ENCODE data around the gene FSTL5. TPM values are rescaled to one million over a fixed set of nuclear protein-coding genes. Genes with fewer than 3 reads are reported as not detected.

FSTL5 gene
- total RNA-seq, 1 experiment from 2014 or later, result 0.55 TPM

DNA sequence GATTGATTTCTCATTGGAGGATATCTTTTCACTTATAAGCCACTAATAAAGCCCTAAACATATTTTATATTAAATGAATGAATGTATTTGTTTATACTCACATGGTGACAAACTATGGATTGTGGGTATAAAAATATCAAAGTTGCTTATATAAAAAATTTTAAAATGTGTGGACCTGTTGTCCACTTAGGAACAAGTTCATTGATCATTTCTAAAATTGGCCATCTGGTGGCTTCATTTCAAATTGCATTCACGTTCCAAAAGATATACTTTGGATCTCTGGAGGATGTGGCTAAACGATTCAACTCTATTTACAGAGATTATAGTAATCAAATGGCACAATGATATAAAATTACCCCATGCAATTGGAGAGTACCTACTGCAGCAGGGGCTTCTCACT lies 32.5 kb downstream of the FSTL5 start:
- no peaks in the 10 kb centered on the region for H3K27me3 Mint-ChIP-seq (ENCODE audit: low read depth)
- CTCF ChIA-PET, result no interaction called here
- POLR2A ChIA-PET, result no interaction called here

GRCh38 chr4:162126729-162127128 lies 37.1 kb downstream of the FSTL5 start:
- POLR2A ChIA-PET, result interaction anchor here (1.6 kb wide), 1 partner anchor 10 kb away, joined by 3 read pairs; no protein-coding TSS in a partner anchor
- ATAC-seq, result peak; percentile 53; the same call in 1 of the 2 replicates
- Mint-ChIP-seq H3K4me1 (peaks cover 19% of the 10 kb centered on the region), H3K27ac (peak overlapping the region; percentile 69), H3K36me3 (no peaks in the 10 kb centered on the region), H3K4me3 (no peak overlapping the region), H3K27me3 (ENCODE audit: low read depth) (no peaks in the 10 kb centered on the region), H3K9me3 (no peaks in the 10 kb centered on the region)
- CTCF ChIA-PET, result no interaction called here
- TF ChIP-seq ETV6 (CRISPR knock-in tag; IDR thresholded peaks at IDR 0.05) (no peak), SOX15 (CRISPR knock-in tag; IDR thresholded peaks at IDR 0.05) (no peak), E2F4 (CRISPR knock-in tag; IDR thresholded peaks at IDR 0.05; ENCODE audit: borderline replicate concordance, low read depth) (no peak)
- TF ChIP-seq, protein P1, sequence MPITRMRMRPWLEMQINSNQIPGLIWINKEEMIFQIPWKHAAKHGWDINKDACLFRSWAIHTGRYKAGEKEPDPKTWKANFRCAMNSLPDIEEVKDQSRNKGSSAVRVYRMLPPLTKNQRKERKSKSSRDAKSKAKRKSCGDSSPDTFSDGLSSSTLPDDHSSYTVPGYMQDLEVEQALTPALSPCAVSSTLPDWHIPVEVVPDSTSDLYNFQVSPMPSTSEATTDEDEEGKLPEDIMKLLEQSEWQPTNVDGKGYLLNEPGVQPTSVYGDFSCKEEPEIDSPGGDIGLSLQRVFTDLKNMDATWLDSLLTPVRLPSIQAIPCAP (CRISPR knock-in tag; IDR thresholded peaks at IDR 0.05), result no peak
- TF ChIP-seq, protein P2, sequence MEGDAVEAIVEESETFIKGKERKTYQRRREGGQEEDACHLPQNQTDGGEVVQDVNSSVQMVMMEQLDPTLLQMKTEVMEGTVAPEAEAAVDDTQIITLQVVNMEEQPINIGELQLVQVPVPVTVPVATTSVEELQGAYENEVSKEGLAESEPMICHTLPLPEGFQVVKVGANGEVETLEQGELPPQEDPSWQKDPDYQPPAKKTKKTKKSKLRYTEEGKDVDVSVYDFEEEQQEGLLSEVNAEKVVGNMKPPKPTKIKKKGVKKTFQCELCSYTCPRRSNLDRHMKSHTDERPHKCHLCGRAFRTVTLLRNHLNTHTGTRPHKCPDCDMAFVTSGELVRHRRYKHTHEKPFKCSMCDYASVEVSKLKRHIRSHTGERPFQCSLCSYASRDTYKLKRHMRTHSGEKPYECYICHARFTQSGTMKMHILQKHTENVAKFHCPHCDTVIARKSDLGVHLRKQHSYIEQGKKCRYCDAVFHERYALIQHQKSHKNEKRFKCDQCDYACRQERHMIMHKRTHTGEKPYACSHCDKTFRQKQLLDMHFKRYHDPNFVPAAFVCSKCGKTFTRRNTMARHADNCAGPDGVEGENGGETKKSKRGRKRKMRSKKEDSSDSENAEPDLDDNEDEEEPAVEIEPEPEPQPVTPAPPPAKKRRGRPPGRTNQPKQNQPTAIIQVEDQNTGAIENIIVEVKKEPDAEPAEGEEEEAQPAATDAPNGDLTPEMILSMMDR (IDR thresholded peaks at IDR 0.05), result no peak
- DNase-seq (ENCODE audit: low spot score), result no peak

More for the DNA sequence above, 32.5 kb downstream of the FSTL5 start:
- DNase-seq (ENCODE audit: low spot score) (no peak), ATAC-seq (no peak)
- TF ChIP-seq, protein P2 (IDR thresholded peaks at IDR 0.05), result 0 out of 2 replicates have a peak, but pooled peaks have one; percentile 16
- no peak for TF ChIP-seq ZNF416 (CRISPR knock-in tag; IDR thresholded peaks at IDR 0.05)
- 0 out of 2 replicates have a peak overlapping the region, but pooled peaks have one; percentile 65 for H3K27ac Mint-ChIP-seq
- peaks cover 18% of the 10 kb centered on the region for H3K4me1 Mint-ChIP-seq
- H3K4me3 Mint-ChIP-seq, result no peak overlapping the region
- no peaks in the 10 kb centered on the region for H3K36me3 Mint-ChIP-seq
- no peaks in the 10 kb centered on the region; the same call in 1 of the 2 replicates for H3K9me3 Mint-ChIP-seq

GRCh38 chr4:162117051-162117450 lies 46.7 kb downstream of the FSTL5 start:
- Mint-ChIP-seq H3K27ac (peak overlapping the region; percentile 47; the same call in 1 of the 2 replicates), H3K36me3 (no peaks in the 10 kb centered on the region), H3K4me1 (peaks cover 50% of the 10 kb centered on the region), H3K27me3 (ENCODE audit: low read depth) (no peaks in the 10 kb centered on the region), H3K4me3 (peak overlapping the region; percentile 40), H3K9me3 (no peaks in the 10 kb centered on the region)
- TF ChIP-seq EMX1 (CRISPR knock-in tag; IDR thresholded peaks at IDR 0.05) (no peak), RELA (CRISPR knock-in tag; IDR thresholded peaks at IDR 0.05; ENCODE audit: borderline replicate concordance) (no peak), ZNF121 (CRISPR knock-in tag; IDR thresholded peaks at IDR 0.05) (no peak), ETV6 (CRISPR knock-in tag; IDR thresholded peaks at IDR 0.05) (no peak), ZNF317 (CRISPR knock-in tag; IDR thresholded peaks at IDR 0.05; ENCODE audit: borderline replicate concordance, low read depth) (no peak)
- TF ChIP-seq, protein P3, sequence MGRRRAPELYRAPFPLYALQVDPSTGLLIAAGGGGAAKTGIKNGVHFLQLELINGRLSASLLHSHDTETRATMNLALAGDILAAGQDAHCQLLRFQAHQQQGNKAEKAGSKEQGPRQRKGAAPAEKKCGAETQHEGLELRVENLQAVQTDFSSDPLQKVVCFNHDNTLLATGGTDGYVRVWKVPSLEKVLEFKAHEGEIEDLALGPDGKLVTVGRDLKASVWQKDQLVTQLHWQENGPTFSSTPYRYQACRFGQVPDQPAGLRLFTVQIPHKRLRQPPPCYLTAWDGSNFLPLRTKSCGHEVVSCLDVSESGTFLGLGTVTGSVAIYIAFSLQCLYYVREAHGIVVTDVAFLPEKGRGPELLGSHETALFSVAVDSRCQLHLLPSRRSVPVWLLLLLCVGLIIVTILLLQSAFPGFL (CRISPR knock-in tag; IDR thresholded peaks at IDR 0.05; ENCODE audit: borderline replicate concordance), result no peak
- TF ChIP-seq, protein P4, sequence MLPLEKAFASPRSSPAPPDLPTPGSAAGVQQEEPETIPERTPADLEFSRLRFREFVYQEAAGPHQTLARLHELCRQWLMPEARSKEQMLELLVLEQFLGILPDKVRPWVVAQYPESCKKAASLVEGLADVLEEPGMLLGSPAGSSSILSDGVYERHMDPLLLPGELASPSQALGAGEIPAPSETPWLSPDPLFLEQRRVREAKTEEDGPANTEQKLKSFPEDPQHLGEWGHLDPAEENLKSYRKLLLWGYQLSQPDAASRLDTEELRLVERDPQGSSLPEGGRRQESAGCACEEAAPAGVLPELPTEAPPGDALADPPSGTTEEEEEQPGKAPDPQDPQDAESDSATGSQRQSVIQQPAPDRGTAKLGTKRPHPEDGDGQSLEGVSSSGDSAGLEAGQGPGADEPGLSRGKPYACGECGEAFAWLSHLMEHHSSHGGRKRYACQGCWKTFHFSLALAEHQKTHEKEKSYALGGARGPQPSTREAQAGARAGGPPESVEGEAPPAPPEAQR (CRISPR knock-in tag; IDR thresholded peaks at IDR 0.05), result no peak
- TF ChIP-seq, protein P5, sequence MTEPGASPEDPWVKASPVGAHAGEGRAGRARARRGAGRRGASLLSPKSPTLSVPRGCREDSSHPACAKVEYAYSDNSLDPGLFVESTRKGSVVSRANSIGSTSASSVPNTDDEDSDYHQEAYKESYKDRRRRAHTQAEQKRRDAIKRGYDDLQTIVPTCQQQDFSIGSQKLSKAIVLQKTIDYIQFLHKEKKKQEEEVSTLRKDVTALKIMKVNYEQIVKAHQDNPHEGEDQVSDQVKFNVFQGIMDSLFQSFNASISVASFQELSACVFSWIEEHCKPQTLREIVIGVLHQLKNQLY (CRISPR knock-in tag; IDR thresholded peaks at IDR 0.05), result no peak
- no peak for DNase-seq (ENCODE audit: low spot score)
- POLR2A ChIA-PET, result interaction anchor here (0.9 kb wide), 1 partner anchor 9 kb away, joined by 3 read pairs; no protein-coding TSS in a partner anchor
- CTCF ChIA-PET, result no interaction called here
- no peak for ATAC-seq
